T-helper 1 cell treated with Interleukin-12 subunit alpha and Interleukin-12 subunit beta and Interleukin-4 antibody, amounts not matched to agents 30 μg/mL and 1 μg/mL, for 36 hours (primary cell): ENCODE data around the gene FKBP10.
"Not testable (repeated sequence)": the region's sequence is repeated elsewhere in the genome, so short reads cannot be mapped to it uniquely, and the experiment has no call there.

ENCODE experiments used
- H3K27ac Mint-ChIP-seq: one replicate; pipeline ENCODE4 v1.8.0; 2021; ENCODE audit warnings: mild to moderate bottlenecking, mixed read lengths
- H3K27me3 Mint-ChIP-seq: one replicate; pipeline ENCODE4 v1.8.0; 2021; ENCODE audit warnings: low read depth, mixed read lengths
- H3K36me3 Mint-ChIP-seq: one replicate; pipeline ENCODE4 v1.8.0; 2021; ENCODE audit warnings: low read depth, mixed read lengths
- H3K4me1 Mint-ChIP-seq: one replicate; pipeline ENCODE4 v1.8.0; 2021; ENCODE audit warnings: low read depth, mixed read lengths
- H3K4me3 Mint-ChIP-seq: one replicate; pipeline ENCODE4 v1.8.0; 2021; ENCODE audit warnings: mild to moderate bottlenecking, moderate library complexity, mixed read lengths
- H3K9me3 Mint-ChIP-seq: one replicate; pipeline ENCODE4 v1.8.0; 2021; ENCODE audit warnings: mixed read lengths

Gene FKBP10

GRCh38 chr17:41813152-41813680 lies 412 bp downstream of the FKBP10 start:
- Mint-ChIP-seq H3K4me1 (peaks cover 7% of the 10 kb centered on the region), H3K4me3 (peak overlapping the region; percentile 38), H3K36me3 (no peaks in the 10 kb centered on the region), H3K27me3 (peaks cover 25% of the 10 kb centered on the region), H3K27ac (no peak overlapping the region), H3K9me3 (no peaks in the 10 kb centered on the region)

- Mint-ChIP-seq H3K9me3 (no peaks in the 10 kb centered on the region), H3K36me3 (no peaks in the 10 kb centered on the region), H3K27ac (no peak overlapping the region), H3K4me3 (peak overlapping the region; percentile 42), H3K27me3 (peaks cover 25% of the 10 kb centered on the region), H3K4me1 (peaks cover 7% of the 10 kb centered on the region)
Observed at GRCh38 chr17:41813699-41814124, 908 bp downstream of the FKBP10 start.

GRCh38 chr17:41814195-41814594 lies 1.4 kb downstream of the FKBP10 start:
- no peaks in the 10 kb centered on the region for H3K36me3 Mint-ChIP-seq
- H3K4me3 Mint-ChIP-seq: no peak overlapping the region
- no peak overlapping the region for H3K27ac Mint-ChIP-seq

GRCh38 chr17:41816637-41817320 lies 4.0 kb downstream of the FKBP10 start:
- no peak overlapping the region for H3K27ac Mint-ChIP-seq
- peaks cover 13% of the 10 kb centered on the region for H3K27me3 Mint-ChIP-seq
- H3K36me3 Mint-ChIP-seq: no peaks in the 10 kb centered on the region
- peaks cover 4% of the 10 kb centered on the region for H3K4me1 Mint-ChIP-seq
- no peaks in the 10 kb centered on the region for H3K9me3 Mint-ChIP-seq
- no peak overlapping the region for H3K4me3 Mint-ChIP-seq

More at GRCh38 chr17:41814195-41814594, 1.4 kb downstream of the FKBP10 start:
- peaks cover 25% of the 10 kb centered on the region for H3K27me3 Mint-ChIP-seq
- peaks cover 7% of the 10 kb centered on the region for H3K4me1 Mint-ChIP-seq
- no peaks in the 10 kb centered on the region for H3K9me3 Mint-ChIP-seq

GRCh38 chr17:41818024-41818423 lies 5.2 kb downstream of the FKBP10 start:
- H3K27me3 Mint-ChIP-seq: peaks cover 5% of the 10 kb centered on the region
- H3K4me3 Mint-ChIP-seq: peak overlapping the region; percentile 28
- no peaks in the 10 kb centered on the region for H3K4me1 Mint-ChIP-seq
- H3K27ac Mint-ChIP-seq: no peak overlapping the region
- H3K9me3 Mint-ChIP-seq: no peaks in the 10 kb centered on the region
- H3K36me3 Mint-ChIP-seq: no peaks in the 10 kb centered on the region

- Mint-ChIP-seq H3K36me3 (no peaks in the 10 kb centered on the region), H3K9me3 (no peaks in the 10 kb centered on the region), H3K27ac (no peak overlapping the region), H3K4me3 (no peak overlapping the region), H3K27me3 (no peaks in the 10 kb centered on the region), H3K4me1 (no peaks in the 10 kb centered on the region)
Observed at GRCh38 chr17:41821776-41822175, 9.0 kb downstream of the FKBP10 start.

GRCh38 chr17:41822216-41823140 lies 9.7 kb downstream of the FKBP10 start:
- Mint-ChIP-seq H3K27me3 (no peaks in the 10 kb centered on the region), H3K4me3 (no peak overlapping the region), H3K27ac (no peak overlapping the region), H3K4me1 (no peaks in the 10 kb centered on the region), H3K9me3 (no peaks in the 10 kb centered on the region), H3K36me3 (no peaks in the 10 kb centered on the region)

- no peak overlapping the region for H3K27ac Mint-ChIP-seq
- no peaks in the 10 kb centered on the region for H3K4me1 Mint-ChIP-seq
- H3K9me3 Mint-ChIP-seq: no peaks in the 10 kb centered on the region
- no peak overlapping the region for H3K4me3 Mint-ChIP-seq
- H3K36me3 Mint-ChIP-seq: peaks cover 3% of the 10 kb centered on the region
- no peaks in the 10 kb centered on the region for H3K27me3 Mint-ChIP-seq
Observed at GRCh38 chr17:41823141-41823524, 10.3 kb downstream of the FKBP10 start.

GRCh38 chr17:41823580-41823979 lies 10.8 kb downstream of the FKBP10 start:
- Mint-ChIP-seq H3K4me1 (no peaks in the 10 kb centered on the region), H3K9me3 (no peaks in the 10 kb centered on the region), H3K36me3 (peaks cover 3% of the 10 kb centered on the region), H3K27me3 (no peaks in the 10 kb centered on the region), H3K4me3 (no peak overlapping the region), H3K27ac (no peak overlapping the region)

GRCh38 chr17:41824086-41824485 lies 11.3 kb downstream of the FKBP10 start:
- no peaks in the 10 kb centered on the region for H3K9me3 Mint-ChIP-seq
- no peak overlapping the region for H3K4me3 Mint-ChIP-seq
- H3K27me3 Mint-ChIP-seq: no peaks in the 10 kb centered on the region
- H3K4me1 Mint-ChIP-seq: no peaks in the 10 kb centered on the region
- no peak overlapping the region for H3K27ac Mint-ChIP-seq
- peaks cover 3% of the 10 kb centered on the region for H3K36me3 Mint-ChIP-seq

- Mint-ChIP-seq H3K27ac (no peak overlapping the region), H3K27me3 (no peaks in the 10 kb centered on the region), H3K36me3 (peaks cover 3% of the 10 kb centered on the region), H3K4me3 (no peak overlapping the region), H3K9me3 (no peaks in the 10 kb centered on the region), H3K4me1 (no peaks in the 10 kb centered on the region)
Observed at GRCh38 chr17:41825175-41825845, 12.5 kb downstream of the FKBP10 start.

- not testable (repeated sequence) for H3K27me3 Mint-ChIP-seq, H3K36me3 Mint-ChIP-seq, H3K4me1 Mint-ChIP-seq, H3K9me3 Mint-ChIP-seq, H3K4me3 Mint-ChIP-seq, H3K27ac Mint-ChIP-seq
Observed at GRCh38 chr17:41829961-41830360, 17.2 kb downstream of the FKBP10 start.

- Mint-ChIP-seq H3K4me1 (peaks cover 11% of the 10 kb centered on the region), H3K36me3 (peaks cover 6% of the 10 kb centered on the region), H3K4me3 (peak overlapping the region; percentile 81), H3K27ac (no peak overlapping the region), H3K27me3 (peaks cover 5% of the 10 kb centered on the region), H3K9me3 (no peaks in the 10 kb centered on the region)
Observed at GRCh38 chr17:41835214-41835799, 22.5 kb downstream of the FKBP10 start.
